ENCODE data around the gene CCDC110.
"Not testable (repeated sequence)": the region's sequence is repeated elsewhere in the genome, so short reads cannot be mapped to it uniquely, and the experiment has no call there.

Gene CCDC110

GRCh38 chr4:185471235-185472102, at the start of gene CCDC110:
CCDC110 (minus strand) TSS chr4:185471733; CDS start chr4:185471683, 50 bp downstream.
- DNase-seq = peak; percentile 91

- no peak for DNase-seq
These were observed 48.6 kb upstream of the CCDC110 start for GRCh38 chr4:185520119-185520518.

- no peak for DNase-seq
These were observed 47.0 kb upstream of the CCDC110 start for GRCh38 chr4:185518494-185518893.

GRCh38 chr4:185518069-185518468, 46.5 kb upstream of the CCDC110 start:
- no peak for DNase-seq

- DNase-seq = no peak
These were observed 43.7 kb upstream of the CCDC110 start for GRCh38 chr4:185515248-185515647.

GRCh38 chr4:185514182-185514697, 42.7 kb upstream of the CCDC110 start:
- DNase-seq = no peak

- DNase-seq = no peak
These were observed 42.1 kb upstream of the CCDC110 start for GRCh38 chr4:185513489-185514181.

GRCh38 chr4:185512516-185512915, 41.0 kb upstream of the CCDC110 start:
- no peak for DNase-seq

DNA sequence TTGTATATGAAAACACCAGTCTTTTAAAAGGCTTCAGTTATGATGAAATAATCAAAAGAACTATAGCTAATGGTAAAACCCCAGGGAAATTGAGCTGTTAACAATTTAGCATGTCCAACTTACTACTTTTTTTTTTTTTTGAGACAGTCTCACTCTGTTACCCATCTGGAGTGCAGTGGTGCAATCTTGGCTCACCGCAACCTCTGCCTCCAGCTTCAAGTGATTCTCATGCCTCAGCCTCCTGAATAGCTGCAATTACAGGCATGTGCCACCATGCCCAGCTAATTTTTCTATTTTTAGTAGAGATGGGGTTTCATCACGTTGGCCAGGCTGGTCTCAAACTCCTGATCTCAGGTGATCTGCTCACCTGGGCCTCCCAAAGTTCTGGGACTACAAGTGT, 39.7 kb upstream of the CCDC110 start:
- not testable (repeated sequence) for DNase-seq

DNA sequence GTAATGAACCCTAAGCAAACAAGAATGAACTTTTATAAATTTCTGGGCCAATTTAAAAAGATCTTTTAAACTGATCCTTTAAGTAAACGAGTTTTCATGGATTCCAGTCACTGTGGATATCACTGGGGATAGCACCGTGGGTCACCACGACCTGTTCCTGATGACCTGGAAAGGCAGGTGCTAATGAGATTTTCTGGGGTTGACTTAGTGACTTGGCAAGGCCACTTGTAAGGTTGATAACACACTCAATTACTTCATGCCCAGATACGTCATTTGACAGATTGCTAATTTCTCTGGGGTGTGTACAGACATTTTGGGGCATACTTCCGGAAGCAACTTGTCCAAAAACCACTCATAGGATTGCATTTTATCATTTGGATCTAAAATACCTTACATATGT, 39.3 kb upstream of the CCDC110 start:
- no peak for DNase-seq

DNA sequence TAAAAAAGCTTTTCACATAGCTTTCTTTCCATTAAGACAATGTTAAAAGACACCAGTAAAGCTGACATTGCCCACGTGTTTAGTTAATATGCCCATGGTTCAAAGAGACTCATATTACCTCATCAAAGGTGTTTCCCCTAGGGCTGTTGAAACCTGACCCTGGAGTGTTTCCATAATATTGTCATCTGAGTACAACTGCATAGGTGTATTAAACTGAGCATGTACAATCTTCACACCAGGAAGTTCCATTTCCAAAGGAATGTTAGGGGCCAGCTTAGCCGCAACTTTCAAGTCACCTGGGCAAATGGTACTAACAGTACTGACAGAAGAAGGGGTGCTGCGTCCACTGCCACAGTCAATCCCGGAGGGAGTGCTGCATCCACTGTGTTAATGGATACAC, 36.6 kb upstream of the CCDC110 start:
- no peak for DNase-seq

DNA sequence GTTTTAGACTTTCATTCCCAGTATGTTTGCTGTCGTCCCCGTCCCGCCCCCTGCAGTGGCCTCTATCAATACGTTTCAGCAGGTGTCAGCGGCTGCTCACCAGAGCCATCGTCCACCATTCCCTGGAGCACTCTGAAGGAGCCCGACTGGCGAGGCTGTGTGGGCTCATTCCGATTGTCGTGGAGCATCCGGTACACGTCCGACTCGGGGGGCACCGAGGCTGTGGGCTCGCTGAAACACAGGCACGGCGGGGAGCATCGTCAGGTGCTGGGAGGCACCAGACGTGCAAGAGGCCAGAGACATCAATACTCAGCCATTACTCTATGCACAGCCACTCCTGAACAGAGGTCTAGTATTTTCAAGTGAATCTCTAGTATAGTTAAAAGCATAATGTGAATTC, 34.9 kb upstream of the CCDC110 start:
- no peak for DNase-seq

DNA sequence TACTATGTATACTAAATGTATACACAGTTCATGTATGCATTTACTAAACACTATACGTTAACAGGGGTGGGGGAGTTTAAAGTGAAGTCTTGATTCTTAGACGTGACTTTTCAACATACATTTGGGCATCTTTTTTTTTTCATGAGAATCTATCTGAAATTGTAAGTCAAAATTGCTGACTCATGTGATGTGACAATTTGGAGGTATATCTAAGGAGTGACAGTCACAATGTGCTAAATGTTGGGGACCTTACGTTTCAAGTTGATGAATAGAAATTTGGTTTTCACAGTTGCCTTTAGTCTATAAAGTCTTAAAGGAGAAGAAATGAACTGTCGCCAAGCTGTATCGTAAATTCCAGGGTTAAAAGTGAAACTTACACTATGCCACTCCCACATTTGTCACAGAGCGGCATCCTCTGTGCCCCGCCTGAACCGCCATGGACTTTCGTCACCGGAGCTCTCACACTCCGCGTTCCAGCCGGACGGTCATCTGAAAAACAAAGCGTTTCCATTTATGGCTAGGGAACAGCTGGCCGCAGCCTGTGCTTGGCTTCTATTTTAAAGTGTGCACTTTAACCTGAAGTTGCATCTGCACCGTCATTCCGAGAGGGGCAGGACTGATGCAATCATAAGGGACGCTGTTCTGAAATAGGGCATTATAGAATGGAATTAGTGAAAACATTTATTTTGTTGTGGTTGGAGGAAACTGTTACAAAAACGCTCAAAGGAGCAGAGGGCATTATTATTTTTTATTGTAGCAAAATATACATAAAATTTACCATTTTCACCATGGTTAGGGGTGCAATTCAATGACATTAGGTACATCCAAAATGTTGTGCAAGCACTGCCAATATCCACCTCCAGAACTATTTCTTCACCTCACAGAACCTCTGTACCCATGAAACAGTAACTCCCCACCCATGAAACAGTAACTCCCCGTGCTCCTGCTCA, 32.8 kb upstream of the CCDC110 start:
- no peak for DNase-seq

GRCh38 chr4:185502386-185502785, 30.9 kb upstream of the CCDC110 start:
- DNase-seq = no peak

DNA sequence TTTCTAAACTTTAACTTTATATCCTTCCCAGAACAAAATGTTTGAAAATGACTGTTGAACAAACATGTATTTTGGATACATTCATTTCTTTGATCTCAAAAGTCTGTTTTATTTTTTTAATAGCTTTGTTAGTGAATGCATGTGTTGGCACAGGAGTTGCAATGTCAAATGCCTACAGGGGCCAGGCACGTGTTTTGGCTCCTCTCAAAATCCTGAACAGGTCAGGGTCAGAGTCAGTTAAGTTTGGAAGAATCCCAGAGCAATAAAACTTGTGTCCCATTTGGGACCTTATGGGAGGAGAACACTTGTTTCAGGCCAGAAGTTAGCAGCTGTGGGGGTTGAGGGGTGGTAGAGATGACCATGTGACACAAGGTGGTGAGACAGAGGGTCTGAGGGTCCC, 29.0 kb upstream of the CCDC110 start:
- no peak for DNase-seq

DNA sequence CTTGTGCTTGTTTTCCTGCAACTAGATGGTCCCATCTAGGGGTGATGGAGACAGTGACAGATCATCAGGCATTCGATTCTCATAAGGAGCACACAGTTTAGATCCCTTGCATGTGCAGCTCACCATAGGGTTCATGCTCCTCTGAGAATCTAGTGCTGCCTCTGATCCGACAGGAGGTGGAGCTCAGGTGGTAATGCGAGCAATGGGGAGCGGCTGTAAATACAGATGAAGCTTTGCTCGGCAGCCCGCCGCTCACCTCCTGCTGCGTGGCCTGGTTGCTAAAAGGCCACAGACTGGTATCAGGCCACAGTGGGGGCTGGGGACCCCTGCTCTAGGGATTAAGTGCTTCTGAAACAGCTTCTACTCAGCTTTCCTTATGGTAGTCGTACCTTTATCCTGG, 28.5 kb upstream of the CCDC110 start:
- no peak for DNase-seq

DNA sequence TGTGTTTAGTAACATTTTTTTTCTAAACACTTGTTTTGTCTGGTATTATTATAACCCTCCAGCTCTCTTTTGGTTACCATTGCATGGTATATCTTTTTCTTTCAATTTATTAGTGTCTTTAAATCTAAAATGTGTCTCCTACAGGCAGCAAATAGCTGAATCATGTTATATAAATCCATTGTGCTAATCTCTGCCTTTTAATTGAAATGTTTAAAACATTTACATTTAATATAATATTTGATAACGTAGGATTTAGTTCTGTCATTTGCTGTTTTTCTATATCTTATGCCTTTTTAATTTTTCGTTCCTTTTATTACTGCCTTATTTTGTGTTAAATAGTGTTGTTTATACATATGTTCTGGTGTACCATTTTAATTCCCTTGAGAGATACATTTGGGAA, 17.1 kb upstream of the CCDC110 start:
- no peak for DNase-seq

DNA sequence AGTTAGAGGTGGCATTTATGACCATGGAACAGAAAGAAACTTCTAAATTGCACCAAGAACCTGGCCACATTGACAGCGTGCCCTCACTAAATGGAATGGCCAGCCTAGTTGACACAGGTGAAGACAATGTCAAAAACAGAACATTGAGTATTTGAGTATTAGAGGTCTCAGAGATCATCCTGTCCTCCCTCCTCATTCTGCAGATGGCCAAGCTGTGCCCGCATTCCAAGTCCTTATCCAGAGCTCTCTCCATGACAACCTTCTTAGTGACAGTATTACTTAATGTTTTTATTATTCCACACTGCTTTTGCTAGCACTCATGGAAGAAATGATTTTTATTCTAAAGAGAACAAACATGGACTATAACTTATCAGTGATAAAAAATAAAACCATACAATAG, 9.9 kb upstream of the CCDC110 start:
- DNase-seq = no peak

DNA sequence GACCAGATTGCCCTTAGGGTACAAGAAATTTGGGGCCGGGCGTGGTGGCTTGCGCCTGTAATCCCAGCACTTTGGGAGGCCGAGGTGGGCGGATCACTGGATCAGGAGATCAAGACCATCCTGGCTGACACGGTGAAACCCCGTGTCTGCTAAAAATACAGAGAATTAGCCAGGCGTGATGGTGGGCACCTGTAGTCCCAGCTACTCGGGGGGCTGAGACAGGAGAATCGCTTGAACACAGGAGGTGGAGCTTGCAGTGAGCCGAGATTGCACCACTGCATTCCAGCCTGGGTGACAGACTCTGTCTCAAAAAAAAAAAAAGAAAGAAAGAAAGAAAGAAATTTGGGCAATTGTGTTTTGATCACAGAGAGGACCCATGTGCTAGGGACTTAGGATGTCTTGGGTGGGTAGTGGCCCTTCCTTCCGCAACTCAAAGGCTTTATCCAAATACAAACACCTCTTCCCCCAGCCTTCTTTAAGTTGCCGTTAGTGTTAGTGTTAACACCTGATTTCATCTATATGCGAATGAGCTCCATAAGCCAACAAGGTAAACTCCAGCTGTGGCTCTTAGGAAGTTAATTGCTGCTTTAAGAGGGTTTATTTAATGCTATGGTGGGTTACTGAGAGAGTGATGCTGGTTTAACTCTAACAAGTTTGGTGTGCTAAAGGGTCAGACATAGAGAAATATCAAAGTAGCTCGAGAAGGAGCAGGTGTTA, 8.6 kb upstream of the CCDC110 start:
- no peak for DNase-seq

DNA sequence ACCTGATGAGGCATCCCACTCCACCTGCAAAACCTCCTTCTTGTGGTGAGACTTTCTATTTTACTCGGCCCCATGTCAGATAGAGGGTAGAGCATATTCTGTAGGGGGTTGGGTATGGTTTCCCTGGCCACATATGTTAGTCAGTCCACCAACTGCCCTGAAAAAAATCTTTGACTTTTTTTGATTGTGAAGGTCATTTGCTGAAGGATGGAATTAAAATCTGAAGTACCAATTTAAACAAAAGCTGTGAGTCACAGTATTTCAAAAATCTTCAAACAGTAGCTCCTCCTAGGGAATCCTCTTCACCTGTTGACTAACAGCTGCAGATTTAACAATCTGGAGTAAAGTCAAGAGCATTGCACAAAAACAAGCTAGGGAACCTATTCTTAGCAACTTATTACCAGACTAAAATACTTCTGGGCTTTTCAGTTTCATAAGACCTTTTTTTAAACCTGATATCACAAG, 8.0 kb upstream of the CCDC110 start:
- no peak for DNase-seq

DNA sequence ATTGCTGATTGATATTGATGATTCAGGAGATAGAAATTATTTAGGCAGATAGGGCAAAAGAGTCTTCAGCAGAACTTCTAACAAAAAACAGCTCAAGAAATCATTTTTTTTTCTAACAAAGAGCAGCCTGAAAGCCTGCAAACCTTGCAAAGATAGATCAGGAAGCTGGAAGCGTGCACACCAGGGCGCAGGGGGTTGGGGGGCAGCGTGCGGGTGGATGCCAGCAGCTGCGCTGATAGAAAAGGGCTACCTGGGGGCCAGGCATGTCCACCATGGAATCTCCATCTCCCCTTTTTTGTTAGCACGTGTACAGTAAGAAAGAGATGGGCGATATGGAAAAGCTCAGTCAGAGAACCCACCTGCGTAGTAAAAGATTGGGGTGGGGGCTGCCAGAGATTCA, 1.7 kb upstream of the CCDC110 start:
- DNase-seq = no peak

- DNase-seq = no peak
These were observed 590 bp upstream of the CCDC110 start for GRCh38 chr4:185472103-185472542.

All from activated CD8-positive, alpha-beta memory T cell treated with anti-CD3 and anti-CD28 coated beads, Interleukin-2, amount 50 U/mL, for 4 hours (primary cell).